ENCODE results near the gene CD27. TPM values are rescaled to one million over a fixed set of nuclear protein-coding genes. Genes with fewer than 3 reads are reported as not detected.
"Not testable (repeated sequence)": the region's sequence is repeated elsewhere in the genome, so short reads cannot be mapped to it uniquely, and the experiment has no call there.

CD27 gene
- polyA plus RNA-seq, 2 donors = 0.84 to 0.98 TPM

- H3K9me3 ChIP-seq (ENCODE audit: control insufficient read depth in 2 of 2, insufficient read depth in 1 of 2, low read depth in 1 of 2, low read length in 1 of 2); H3K27ac ChIP-seq (ENCODE audit: low read depth in 2 of 2, low read length in 1 of 2); H3K4me1 ChIP-seq (ENCODE audit: control insufficient read depth in 2 of 2, insufficient read depth in 2 of 2, low read length in 1 of 2); H3K4me3 ChIP-seq (ENCODE audit: low read depth in 1 of 2, low read length in 2 of 2); H3K27me3 ChIP-seq (ENCODE audit: control insufficient read depth in 1 of 2, insufficient read depth in 2 of 2, low read length in 2 of 2); H3K36me3 ChIP-seq (ENCODE audit: control insufficient read depth in 2 of 2, insufficient read depth in 2 of 2, low read length in 1 of 2): not testable (repeated sequence)
- 70 to 90% methylated on average over 3 of the region's 3 CpGs for WGBS, 2 donors
Measured at GRCh38 chr12:6497291-6497690, 52.5 kb downstream of the CD27 start.

DNA sequence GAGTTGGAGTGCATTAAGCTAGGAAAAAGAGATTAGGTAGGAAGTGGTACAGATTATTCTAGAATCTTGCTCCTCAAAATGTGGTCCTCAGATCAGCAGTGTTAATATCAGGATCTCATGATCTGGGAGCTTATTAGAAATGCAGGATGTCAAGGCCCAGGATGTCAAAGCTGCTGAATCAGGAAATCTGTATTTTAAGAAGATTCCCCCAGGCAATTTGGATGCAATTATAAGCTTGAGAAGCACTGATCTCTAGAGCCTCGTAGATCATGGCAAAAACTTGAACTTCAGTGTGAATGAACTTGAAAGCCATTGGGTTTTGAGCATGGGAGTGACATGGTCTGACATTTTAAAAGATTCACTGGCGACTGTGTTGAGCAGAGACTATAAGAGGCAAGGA is 55.7 kb downstream of the CD27 start:
- H3K4me3 ChIP-seq (ENCODE audit: low read depth in 1 of 2, low read length in 2 of 2) = no peak overlapping the region
- no peak overlapping the region for H3K27ac ChIP-seq (ENCODE audit: low read depth in 2 of 2, low read length in 1 of 2)
- 67 to 74% methylated on average over 2 of the region's 2 CpGs for WGBS, 2 donors
- H3K4me1 ChIP-seq (ENCODE audit: control insufficient read depth in 2 of 2, insufficient read depth in 2 of 2, low read length in 1 of 2) = no peaks in the 10 kb centered on the region
- H3K9me3 ChIP-seq (ENCODE audit: control insufficient read depth in 2 of 2, insufficient read depth in 1 of 2, low read depth in 1 of 2, low read length in 1 of 2) = no peaks in the 10 kb centered on the region
- no peaks in the 10 kb centered on the region for H3K36me3 ChIP-seq (ENCODE audit: control insufficient read depth in 2 of 2, insufficient read depth in 2 of 2, low read length in 1 of 2)
- no peaks in the 10 kb centered on the region for H3K27me3 ChIP-seq (ENCODE audit: control insufficient read depth in 1 of 2, insufficient read depth in 2 of 2, low read length in 2 of 2)

Other genes starting within 250 kb of the CD27 start
- 100 to 1,000 TPM; 467 to 898 TPM for gene CD9, start 244.6 kb upstream of the CD27 start, polyA plus RNA-seq
- gene PLEKHG6, start 134.3 kb upstream of the CD27 start, polyA plus RNA-seq = 10 to 100 TPM; 25.0 to 70.3 TPM
- gene TNFRSF1A, start 102.9 kb upstream of the CD27 start, polyA plus RNA-seq = 10 to 100 TPM; 41.7 to 71.4 TPM
- gene SCNN1A, start 69.4 kb upstream of the CD27 start, polyA plus RNA-seq = 100 to 1,000 TPM in 1 of 2 donors, 10 to 100 TPM in 1; 98.7 to 126 TPM
- gene LTBR, start 60.8 kb upstream of the CD27 start, polyA plus RNA-seq = 10 to 100 TPM; 81.3 to 97.9 TPM
- gene TAPBPL, start 7.1 kb downstream of the CD27 start, polyA plus RNA-seq = 10 to 100 TPM in 1 of 2 donors, 1 to 10 TPM in 1; 8.9 to 11.9 TPM
- gene VAMP1, start 25.7 kb downstream of the CD27 start, polyA plus RNA-seq = 1 to 10 TPM; 4.3 to 6.6 TPM
- gene MRPL51, start 48.3 kb downstream of the CD27 start, polyA plus RNA-seq = 100 to 1,000 TPM in 1 of 2 donors, 10 to 100 TPM in 1; 60.7 to 124 TPM
- gene NCAPD2, start 49.1 kb downstream of the CD27 start, polyA plus RNA-seq = 10 to 100 TPM; 10.2 to 13.7 TPM
- 1,000 to 10,000 TPM; 2,765 to 3,567 TPM for gene GAPDH, start 89.6 kb downstream of the CD27 start, polyA plus RNA-seq
- gene IFFO1, start 111.1 kb downstream of the CD27 start, polyA plus RNA-seq = 1 to 10 TPM; 5.7 TPM
- gene NOP2, start 123.3 kb downstream of the CD27 start, polyA plus RNA-seq = 10 to 100 TPM; 26.3 to 41.6 TPM
- 100 to 1,000 TPM in 1 of 2 donors, 10 to 100 TPM in 1; 79.3 to 116 TPM for gene CHD4, start 162.4 kb downstream of the CD27 start, polyA plus RNA-seq
- 10 to 100 TPM; 11.6 to 19.3 TPM for gene LPAR5, start 191.0 kb downstream of the CD27 start, polyA plus RNA-seq
- gene ACRBP, start 202.5 kb downstream of the CD27 start, polyA plus RNA-seq = under 1 TPM; 0.32 to 0.84 TPM
- 10 to 100 TPM; 15.2 to 24.7 TPM for gene ING4, start 218.2 kb downstream of the CD27 start, polyA plus RNA-seq
- 10 to 100 TPM; 22.2 to 26.9 TPM for gene ZNF384, start 244.4 kb downstream of the CD27 start, polyA plus RNA-seq

All from esophagus (tissue), 2 donors.